ENCODE data around the gene IRF4.
"Not testable (repeated sequence)": the region's sequence is repeated elsewhere in the genome, so short reads cannot be mapped to it uniquely, and the experiment has no call there.

IRF4 gene

GRCh38 chr6:411402-412145 is 20.0 kb downstream of the IRF4 start:
- DNase-seq (ENCODE audit: low spot score in 2 of 2) (no peak), ATAC-seq (ENCODE audit: low read depth) (no peak)
- Mint-ChIP-seq H3K4me1 (no peaks in the 10 kb centered on the region), H3K27ac (no peak overlapping the region), H3K36me3 (peaks cover 58% of the 10 kb centered on the region), H3K4me3 (no peak overlapping the region), H3K27me3 (no peaks in the 10 kb centered on the region), H3K9me3 (peaks cover 13% of the 10 kb centered on the region)

GRCh38 chr6:412146-412886 is 20.8 kb downstream of the IRF4 start:
- Mint-ChIP-seq H3K4me3 (no peak overlapping the region), H3K27ac (peak overlapping the region; percentile 47), H3K36me3 (peaks cover 56% of the 10 kb centered on the region)

GRCh38 chr6:414447-414846 is 22.9 kb downstream of the IRF4 start:
- Mint-ChIP-seq H3K36me3 (peaks cover 44% of the 10 kb centered on the region), H3K27ac (no peak overlapping the region), H3K9me3 (peaks cover 19% of the 10 kb centered on the region), H3K4me1 (peaks cover 2% of the 10 kb centered on the region), H3K27me3 (peaks cover 2% of the 10 kb centered on the region), H3K4me3 (no peak overlapping the region)
- ATAC-seq (ENCODE audit: low read depth), result no peak
- no peak for DNase-seq (ENCODE audit: low spot score in 2 of 2)

More at GRCh38 chr6:412146-412886, 20.8 kb downstream of the IRF4 start:
- peaks cover 15% of the 10 kb centered on the region for H3K9me3 Mint-ChIP-seq
- H3K27me3 Mint-ChIP-seq, result no peaks in the 10 kb centered on the region
- H3K4me1 Mint-ChIP-seq, result no peaks in the 10 kb centered on the region
- DNase-seq (ENCODE audit: low spot score in 2 of 2) (no peak), ATAC-seq (ENCODE audit: low read depth) (no peak)

GRCh38 chr6:415087-415486 is 23.5 kb downstream of the IRF4 start:
- H3K4me3 Mint-ChIP-seq, result no peak overlapping the region
- ATAC-seq (ENCODE audit: low read depth) (no peak), DNase-seq (ENCODE audit: low spot score in 2 of 2) (no peak)
- H3K4me1 Mint-ChIP-seq, result peaks cover 2% of the 10 kb centered on the region
- H3K27me3 Mint-ChIP-seq, result peaks cover 2% of the 10 kb centered on the region
- no peak overlapping the region for H3K27ac Mint-ChIP-seq
- H3K9me3 Mint-ChIP-seq, result peaks cover 19% of the 10 kb centered on the region
- H3K36me3 Mint-ChIP-seq, result peaks cover 41% of the 10 kb centered on the region

GRCh38 chr6:421211-421610 is 29.7 kb downstream of the IRF4 start:
- Mint-ChIP-seq H3K9me3 (peaks cover 6% of the 10 kb centered on the region), H3K4me3 (no peak overlapping the region), H3K36me3 (peaks cover 10% of the 10 kb centered on the region), H3K27ac (no peak overlapping the region), H3K4me1 (peaks cover 2% of the 10 kb centered on the region), H3K27me3 (peaks cover 2% of the 10 kb centered on the region)
- ATAC-seq (ENCODE audit: low read depth) (no peak), DNase-seq (ENCODE audit: low spot score in 2 of 2) (no peak)

GRCh38 chr6:422433-423054 is 31.0 kb downstream of the IRF4 start:
- peaks cover 2% of the 10 kb centered on the region for H3K27me3 Mint-ChIP-seq
- no peak for DNase-seq (ENCODE audit: low spot score in 2 of 2)
- peaks cover 6% of the 10 kb centered on the region for H3K36me3 Mint-ChIP-seq
- no peak overlapping the region for H3K4me3 Mint-ChIP-seq
- peaks cover 2% of the 10 kb centered on the region for H3K4me1 Mint-ChIP-seq
- no peak overlapping the region for H3K27ac Mint-ChIP-seq
- peaks cover 2% of the 10 kb centered on the region for H3K9me3 Mint-ChIP-seq
- peak; percentile 53 for ATAC-seq (ENCODE audit: low read depth)

GRCh38 chr6:423055-423798 is 31.7 kb downstream of the IRF4 start:
- H3K9me3 Mint-ChIP-seq, result peaks cover 2% of the 10 kb centered on the region
- H3K27me3 Mint-ChIP-seq, result peaks cover 2% of the 10 kb centered on the region
- no peak overlapping the region for H3K4me3 Mint-ChIP-seq
- no peak overlapping the region for H3K27ac Mint-ChIP-seq
- ATAC-seq (ENCODE audit: low read depth) (no peak), DNase-seq (ENCODE audit: low spot score in 2 of 2) (no peak)
- H3K4me1 Mint-ChIP-seq, result peaks cover 2% of the 10 kb centered on the region
- peaks cover 6% of the 10 kb centered on the region for H3K36me3 Mint-ChIP-seq

- Mint-ChIP-seq H3K4me3 (no peak overlapping the region), H3K36me3 (peaks cover 6% of the 10 kb centered on the region), H3K27me3 (peaks cover 2% of the 10 kb centered on the region), H3K27ac (no peak overlapping the region), H3K4me1 (peaks cover 4% of the 10 kb centered on the region), H3K9me3 (peaks cover 2% of the 10 kb centered on the region)
- ATAC-seq (ENCODE audit: low read depth) (no peak), DNase-seq (ENCODE audit: low spot score in 2 of 2) (no peak)
Measured at GRCh38 chr6:423799-424345, 32.3 kb downstream of the IRF4 start.

GRCh38 chr6:424741-425417 is 33.3 kb downstream of the IRF4 start:
- Mint-ChIP-seq H3K4me1 (peaks cover 3% of the 10 kb centered on the region), H3K36me3 (peaks cover 2% of the 10 kb centered on the region), H3K27ac (no peak overlapping the region), H3K27me3 (no peaks in the 10 kb centered on the region), H3K9me3 (no peaks in the 10 kb centered on the region), H3K4me3 (no peak overlapping the region)
- no peak for ATAC-seq (ENCODE audit: low read depth)
- DNase-seq (ENCODE audit: low spot score in 2 of 2), result no peak

- DNase-seq (ENCODE audit: low spot score in 2 of 2); H3K27ac Mint-ChIP-seq; H3K4me1 Mint-ChIP-seq; H3K27me3 Mint-ChIP-seq; H3K9me3 Mint-ChIP-seq; H3K36me3 Mint-ChIP-seq; ATAC-seq (ENCODE audit: low read depth); H3K4me3 Mint-ChIP-seq: not testable (repeated sequence)
Measured at GRCh38 chr6:425418-425788, 33.9 kb downstream of the IRF4 start.

GRCh38 chr6:426198-426738 is 34.7 kb downstream of the IRF4 start:
- ATAC-seq (ENCODE audit: low read depth); DNase-seq (ENCODE audit: low spot score in 2 of 2); H3K4me1 Mint-ChIP-seq: not testable (repeated sequence)

GRCh38 chr6:428047-428603 is 36.6 kb downstream of the IRF4 start:
- peaks cover 9% of the 10 kb centered on the region for H3K4me1 Mint-ChIP-seq
- no peak overlapping the region for H3K27ac Mint-ChIP-seq

More at GRCh38 chr6:426198-426738, 34.7 kb downstream of the IRF4 start:
- not testable (repeated sequence) for H3K9me3 Mint-ChIP-seq, H3K27ac Mint-ChIP-seq, H3K27me3 Mint-ChIP-seq, H3K36me3 Mint-ChIP-seq, H3K4me3 Mint-ChIP-seq

More at GRCh38 chr6:428047-428603, 36.6 kb downstream of the IRF4 start:
- Mint-ChIP-seq H3K36me3 (no peaks in the 10 kb centered on the region), H3K9me3 (no peaks in the 10 kb centered on the region), H3K4me3 (no peak overlapping the region), H3K27me3 (peaks cover 2% of the 10 kb centered on the region)
- ATAC-seq (ENCODE audit: low read depth) (no peak), DNase-seq (ENCODE audit: low spot score in 2 of 2) (no peak)

Measured in memory B cell (primary cell).